Neural crest cell (in vitro differentiated cells): ENCODE results near the gene RAB24. TPM values are rescaled to one million over a fixed set of nuclear protein-coding genes. Genes with fewer than 3 reads are reported as not detected.

Experiments
- DNase-seq: peaks from one replicate; pipeline ENCODE4 v3.0.0; 2021; ENCODE audit warnings: low read depth, mixed read lengths, low spot score
- H3K27ac Mint-ChIP-seq: one replicate; pipeline ENCODE4 v1.8.0; 2021; ENCODE audit warnings: mild to moderate bottlenecking, mixed read lengths; ENCODE audit not compliant: unreplicated experiment
- H3K27me3 Mint-ChIP-seq: 2 replicates; pipeline ENCODE4 v1.8.0; 2021; ENCODE audit warnings: low read depth, mild to moderate bottlenecking, mixed read lengths
- H3K36me3 Mint-ChIP-seq: 2 replicates; pipeline ENCODE4 v1.8.0; 2021; ENCODE audit warnings: low read depth, mild to moderate bottlenecking, mixed read lengths
- H3K4me1 Mint-ChIP-seq: 2 replicates; pipeline ENCODE4 v1.8.0; 2021; ENCODE audit warnings: mixed read lengths
- H3K4me3 Mint-ChIP-seq: one replicate; pipeline ENCODE4 v1.8.0; 2021; ENCODE audit warnings: mild to moderate bottlenecking, mixed read lengths
- H3K9me3 Mint-ChIP-seq: 2 replicates; pipeline ENCODE4 v1.8.0; 2021; ENCODE audit warnings: mixed read lengths
- CTCF ChIP-seq: fragments of 200-600 bp; sonication (generic); conservative IDR thresholded peaks from 2 replicates; pipeline ENCODE4 v1.5.0; 2021; ENCODE audit warnings: antibody characterized with exemption, mild to moderate bottlenecking
- long read RNA-seq: library from polyadenylated mRNA; unstranded; transcript quantifications from one replicate; pipeline ENCODE4 v2.0.0, GENCODE V29; 2020
- total RNA-seq: library from RNA; stranded (reverse); gene quantifications from 2 replicates; pipeline ENCODE4 v1.2.1, GENCODE V29; 2021

RAB24 gene
- total RNA-seq: 32.0 and 33.0 TPM in 2 replicates
- long read RNA-seq, transcript RAB24-206 (7 exons, 1,820 nt): minor isoform, 16 of 65 reads
- long read RNA-seq, transcript RAB24-201 (8 exons, 1,311 nt): major isoform, 34 of 65 reads
- long read RNA-seq, partial matches to known transcripts: 1 of 65 reads
- long read RNA-seq, other reads (novel, unspliced or antisense): 10 of 65 reads

GRCh38 chr5:177303121-177303924 lies at the start of gene RAB24, which contains the start of gene PRELID1:
RAB24 (minus strand) TSS chr5:177303719; CDS start chr5:177303288, 431 bp downstream.
PRELID1 (plus strand) TSS chr5:177303799; CDS start chr5:177303986, 187 bp downstream.
- Mint-ChIP-seq H3K9me3 (no peaks in the 10 kb centered on the region), H3K27me3 (peaks cover 10% of the 10 kb centered on the region), H3K4me3 (peak within 1 kb of the TSS; percentile 95), H3K36me3 (peaks cover 8% of the 10 kb centered on the region), H3K4me1 (peaks cover 47% of the 10 kb centered on the region), H3K27ac (peak within 1 kb of the TSS; percentile 97)
- TF ChIP-seq CTCF: no peak
- DNase-seq: peak; percentile 90

- Mint-ChIP-seq H3K4me3 (peak overlapping the region; percentile 72), H3K4me1 (peaks cover 34% of the 10 kb centered on the region), H3K27me3 (peaks cover 33% of the 10 kb centered on the region), H3K36me3 (no peaks in the 10 kb centered on the region), H3K9me3 (no peaks in the 10 kb centered on the region), H3K27ac (no peak overlapping the region)
- no peak for DNase-seq
- no peak for TF ChIP-seq CTCF
These were observed 49.6 kb upstream of the RAB24 start for GRCh38 chr5:177353093-177353492.

- Mint-ChIP-seq H3K36me3 (no peaks in the 10 kb centered on the region), H3K9me3 (no peaks in the 10 kb centered on the region), H3K27me3 (peaks cover 24% of the 10 kb centered on the region), H3K27ac (peak within 1 kb of the TSS; percentile 100), H3K4me3 (peak within 1 kb of the TSS; percentile 99), H3K4me1 (peaks cover 29% of the 10 kb centered on the region)
- peak; percentile 83 for DNase-seq
- TF ChIP-seq CTCF: no peak
These were observed 48.1 kb upstream of the RAB24 start, which contains the start of gene LMAN2 for GRCh38 chr5:177351392-177352329. LMAN2 (minus strand) TSS chr5:177351668; CDS start chr5:177351647, 21 bp downstream.

- H3K27me3 Mint-ChIP-seq: peaks cover 16% of the 10 kb centered on the region
- no peak for DNase-seq
- H3K4me3 Mint-ChIP-seq: peak overlapping the region; percentile 99
- TF ChIP-seq CTCF: no peak
- no peaks in the 10 kb centered on the region for H3K9me3 Mint-ChIP-seq
- H3K36me3 Mint-ChIP-seq: no peaks in the 10 kb centered on the region
- peaks cover 29% of the 10 kb centered on the region for H3K4me1 Mint-ChIP-seq
- peak overlapping the region; percentile 100 for H3K27ac Mint-ChIP-seq
These were observed 47.4 kb upstream of the RAB24 start for GRCh38 chr5:177350776-177351391.

- H3K27ac Mint-ChIP-seq: peak overlapping the region; percentile 20
- H3K4me1 Mint-ChIP-seq: peaks cover 29% of the 10 kb centered on the region
These were observed 46.2 kb upstream of the RAB24 start for GRCh38 chr5:177349762-177350161.

More at GRCh38 chr5:177349762-177350161, 46.2 kb upstream of the RAB24 start:
- H3K27me3 Mint-ChIP-seq: peaks cover 7% of the 10 kb centered on the region
- peak overlapping the region; percentile 99 for H3K4me3 Mint-ChIP-seq
- no peaks in the 10 kb centered on the region for H3K36me3 Mint-ChIP-seq
- TF ChIP-seq CTCF: no peak
- no peak for DNase-seq
- H3K9me3 Mint-ChIP-seq: no peaks in the 10 kb centered on the region
